Panc1 (cell line): ENCODE measurements around the gene CRIM1.

Source experiments
- SIN3A ChIP-seq: IDR thresholded peaks from 2 replicates; pipeline ENCODE4 v1.6.1; 2012; ENCODE audit warnings: low read depth, mild to moderate bottlenecking, low read length, moderate library complexity, borderline replicate concordance; ENCODE audit not compliant: insufficient read depth
- TF ChIP-seq, protein P1 (sequence below): fragments of 450-650 bp; IDR thresholded peaks from 2 replicates; pipeline ENCODE4 v1.5.1; 2017; ENCODE audit warnings: mild to moderate bottlenecking
- TF ChIP-seq, protein P2 (sequence below), 2 experiments: IDR thresholded peaks; 2 replicates each; pipeline ENCODE4 v1.6.1; 2011 to 2012; ENCODE audit warnings: low read depth in 2 of 2, control low read depth in 1 of 2, low read length in 1 of 2, mild to moderate bottlenecking in 1 of 2, moderate library complexity in 1 of 2; ENCODE audit not compliant: insufficient read depth in 1 of 2

DNA sequence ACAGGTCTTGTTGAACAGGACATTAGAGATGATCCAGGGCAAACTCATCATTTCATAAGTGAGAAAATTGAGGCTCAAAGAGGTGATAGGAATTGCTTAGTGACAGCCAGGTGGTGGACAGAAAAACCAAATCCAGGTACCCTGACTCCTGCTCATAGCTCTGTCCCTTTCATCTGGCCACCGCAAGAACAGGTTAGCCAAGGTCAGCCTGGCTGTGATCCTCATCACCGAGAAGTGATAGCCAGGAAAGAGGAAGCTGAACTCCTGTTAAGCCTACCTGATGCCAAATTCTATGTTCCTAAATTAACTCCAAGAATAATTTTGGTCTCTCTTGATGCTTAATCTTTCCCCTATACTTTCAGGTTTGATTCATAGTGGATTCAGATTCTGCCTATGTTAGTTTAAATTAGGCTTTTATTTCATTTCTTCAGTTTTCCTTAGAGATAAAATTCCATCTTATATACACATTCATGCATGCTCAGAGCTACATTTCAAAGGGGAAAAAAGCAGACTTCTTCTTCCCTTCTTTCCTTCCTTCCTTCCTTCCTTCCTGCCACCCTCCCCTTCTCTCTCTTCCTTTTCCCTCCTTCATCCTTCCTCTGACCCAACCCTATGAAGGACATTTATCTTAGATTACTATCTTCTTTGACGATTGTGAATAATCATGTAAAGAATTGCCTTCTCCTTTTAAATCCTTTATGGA lies 17.3 kb upstream of the CRIM1 start:
- TF ChIP-seq, protein P1, sequence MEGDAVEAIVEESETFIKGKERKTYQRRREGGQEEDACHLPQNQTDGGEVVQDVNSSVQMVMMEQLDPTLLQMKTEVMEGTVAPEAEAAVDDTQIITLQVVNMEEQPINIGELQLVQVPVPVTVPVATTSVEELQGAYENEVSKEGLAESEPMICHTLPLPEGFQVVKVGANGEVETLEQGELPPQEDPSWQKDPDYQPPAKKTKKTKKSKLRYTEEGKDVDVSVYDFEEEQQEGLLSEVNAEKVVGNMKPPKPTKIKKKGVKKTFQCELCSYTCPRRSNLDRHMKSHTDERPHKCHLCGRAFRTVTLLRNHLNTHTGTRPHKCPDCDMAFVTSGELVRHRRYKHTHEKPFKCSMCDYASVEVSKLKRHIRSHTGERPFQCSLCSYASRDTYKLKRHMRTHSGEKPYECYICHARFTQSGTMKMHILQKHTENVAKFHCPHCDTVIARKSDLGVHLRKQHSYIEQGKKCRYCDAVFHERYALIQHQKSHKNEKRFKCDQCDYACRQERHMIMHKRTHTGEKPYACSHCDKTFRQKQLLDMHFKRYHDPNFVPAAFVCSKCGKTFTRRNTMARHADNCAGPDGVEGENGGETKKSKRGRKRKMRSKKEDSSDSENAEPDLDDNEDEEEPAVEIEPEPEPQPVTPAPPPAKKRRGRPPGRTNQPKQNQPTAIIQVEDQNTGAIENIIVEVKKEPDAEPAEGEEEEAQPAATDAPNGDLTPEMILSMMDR: no peak
- no peak for TF ChIP-seq SIN3A
- TF ChIP-seq, protein P2, sequence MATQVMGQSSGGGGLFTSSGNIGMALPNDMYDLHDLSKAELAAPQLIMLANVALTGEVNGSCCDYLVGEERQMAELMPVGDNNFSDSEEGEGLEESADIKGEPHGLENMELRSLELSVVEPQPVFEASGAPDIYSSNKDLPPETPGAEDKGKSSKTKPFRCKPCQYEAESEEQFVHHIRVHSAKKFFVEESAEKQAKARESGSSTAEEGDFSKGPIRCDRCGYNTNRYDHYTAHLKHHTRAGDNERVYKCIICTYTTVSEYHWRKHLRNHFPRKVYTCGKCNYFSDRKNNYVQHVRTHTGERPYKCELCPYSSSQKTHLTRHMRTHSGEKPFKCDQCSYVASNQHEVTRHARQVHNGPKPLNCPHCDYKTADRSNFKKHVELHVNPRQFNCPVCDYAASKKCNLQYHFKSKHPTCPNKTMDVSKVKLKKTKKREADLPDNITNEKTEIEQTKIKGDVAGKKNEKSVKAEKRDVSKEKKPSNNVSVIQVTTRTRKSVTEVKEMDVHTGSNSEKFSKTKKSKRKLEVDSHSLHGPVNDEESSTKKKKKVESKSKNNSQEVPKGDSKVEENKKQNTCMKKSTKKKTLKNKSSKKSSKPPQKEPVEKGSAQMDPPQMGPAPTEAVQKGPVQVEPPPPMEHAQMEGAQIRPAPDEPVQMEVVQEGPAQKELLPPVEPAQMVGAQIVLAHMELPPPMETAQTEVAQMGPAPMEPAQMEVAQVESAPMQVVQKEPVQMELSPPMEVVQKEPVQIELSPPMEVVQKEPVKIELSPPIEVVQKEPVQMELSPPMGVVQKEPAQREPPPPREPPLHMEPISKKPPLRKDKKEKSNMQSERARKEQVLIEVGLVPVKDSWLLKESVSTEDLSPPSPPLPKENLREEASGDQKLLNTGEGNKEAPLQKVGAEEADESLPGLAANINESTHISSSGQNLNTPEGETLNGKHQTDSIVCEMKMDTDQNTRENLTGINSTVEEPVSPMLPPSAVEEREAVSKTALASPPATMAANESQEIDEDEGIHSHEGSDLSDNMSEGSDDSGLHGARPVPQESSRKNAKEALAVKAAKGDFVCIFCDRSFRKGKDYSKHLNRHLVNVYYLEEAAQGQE (IDR thresholded peaks at IDR 0.05; ENCODE audit: insufficient read depth in 1 of 2, low read depth in 2 of 2, low read length in 1 of 2): no peak
